ENCODE measurements around the gene KRT78. TPM values are rescaled to one million over a fixed set of nuclear protein-coding genes. Genes with fewer than 3 reads are reported as not detected.

Gene KRT78
- total and polyA plus RNA-seq, 9 of the 15 experiments (the other 6 are each of a cell fraction or from before 2014, with no cell fraction given) = not detected

DNA sequence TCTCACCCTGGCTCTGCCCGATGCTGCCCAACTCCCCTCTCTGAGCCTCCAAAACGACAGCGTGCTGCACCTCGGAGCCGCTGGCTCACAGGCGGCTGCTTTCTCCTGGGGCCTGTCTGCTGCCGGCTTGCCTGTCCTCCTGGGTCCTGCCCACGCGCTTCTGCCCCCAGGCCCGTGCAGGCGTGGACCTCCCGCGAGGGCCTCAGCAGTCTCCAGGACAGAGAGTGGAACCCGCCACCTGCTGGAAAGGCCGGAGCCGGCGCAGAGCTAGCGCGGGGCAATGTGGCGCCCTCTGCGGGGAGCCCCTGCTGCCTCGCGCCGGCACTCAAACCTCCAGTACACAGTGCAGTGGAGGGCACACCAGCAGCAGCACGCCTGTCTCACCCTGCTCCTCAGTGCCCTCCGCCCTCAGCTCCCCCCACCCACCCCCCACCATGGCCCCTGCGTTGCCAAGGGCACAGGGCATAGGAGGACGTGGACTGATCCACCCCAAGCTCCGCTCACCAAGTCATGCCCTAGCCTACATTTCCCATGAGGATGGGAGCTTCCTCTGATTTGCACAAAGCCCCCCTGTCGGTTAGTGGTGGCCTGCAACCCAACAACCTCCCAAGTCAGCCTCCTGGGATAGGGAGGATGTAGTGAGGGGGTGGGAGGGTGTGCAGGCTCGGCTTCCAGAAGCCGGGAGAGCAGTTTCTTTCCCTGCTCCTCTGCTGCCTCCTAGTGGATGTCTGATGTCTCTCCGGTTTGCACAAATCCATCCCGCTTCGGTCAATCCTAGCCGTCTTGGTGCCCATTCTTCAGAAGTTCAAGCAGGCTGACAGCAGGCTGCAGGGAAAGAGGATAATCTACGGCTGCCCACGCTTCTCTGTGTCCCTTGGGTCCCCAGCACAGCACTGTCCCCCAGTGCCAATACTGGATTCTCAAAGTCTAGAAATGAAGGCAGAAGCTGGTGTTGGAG is 30.9 kb upstream of the KRT78 start (continued):
- TF ChIP-seq HNRNPLL (IDR thresholded peaks at IDR 0.05; ENCODE audit: low read depth, low read length, poor library complexity, severe bottlenecking) (no peak), ZFP36 (IDR thresholded peaks at IDR 0.05; ENCODE audit: low read depth, low read length, partially characterized antibody) (no peak), SRSF3 (IDR thresholded peaks at IDR 0.05; ENCODE audit: insufficient read depth, low read length) (no peak), ARNT (IDR thresholded peaks at IDR 0.05) (no peak), ZFP30 (CRISPR knock-in tag; IDR thresholded peaks at IDR 0.05; ENCODE audit: borderline replicate concordance) (no peak), ZC3H11A (IDR thresholded peaks at IDR 0.05; ENCODE audit: low read depth, low read length) (no peak), TCFL5 (CRISPR knock-in tag; conservative IDR thresholded peaks at IDR 0.05) (no peak), POLR2AphosphoS5 (IDR thresholded peaks at IDR 0.05; ENCODE audit: control insufficient read depth, insufficient read depth, low read depth, low read length) (no peak), MAFG (tag; conservative IDR thresholded peaks at IDR 0.05) (no peak), L3MBTL2 (IDR thresholded peaks at IDR 0.05) (peak; percentile 96), CHD1 (IDR thresholded peaks at IDR 0.05; ENCODE audit: low read length) (no peak), ZNF436 (CRISPR knock-in tag; IDR thresholded peaks at IDR 0.05) (no peak), HNRNPK (IDR thresholded peaks at IDR 0.05; ENCODE audit: low read depth, low read length, poor library complexity, severe bottlenecking) (no peak), YY1 (IDR thresholded peaks at IDR 0.05; ENCODE audit: borderline replicate concordance in 1 of 3, control insufficient read depth in 1 of 3, extremely low read depth in 1 of 3, insufficient read depth in 3 of 3, insufficient read length in 1 of 3, insufficient replicate concordance in 2 of 3, low read depth in 1 of 3, low read length in 2 of 3) (peak in 2 of 3 experiments; percentile 54 to 70), PTBP1 (IDR thresholded peaks at IDR 0.05; ENCODE audit: low read depth, low read length) (0 out of 2 replicates have a peak, but pooled peaks have one; percentile 17)
- TF ChIP-seq, protein P1, sequence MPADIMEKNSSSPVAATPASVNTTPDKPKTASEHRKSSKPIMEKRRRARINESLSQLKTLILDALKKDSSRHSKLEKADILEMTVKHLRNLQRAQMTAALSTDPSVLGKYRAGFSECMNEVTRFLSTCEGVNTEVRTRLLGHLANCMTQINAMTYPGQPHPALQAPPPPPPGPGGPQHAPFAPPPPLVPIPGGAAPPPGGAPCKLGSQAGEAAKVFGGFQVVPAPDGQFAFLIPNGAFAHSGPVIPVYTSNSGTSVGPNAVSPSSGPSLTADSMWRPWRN (IDR thresholded peaks at IDR 0.05; ENCODE audit: low read depth) = no peak
- TF ChIP-seq, protein P2, sequence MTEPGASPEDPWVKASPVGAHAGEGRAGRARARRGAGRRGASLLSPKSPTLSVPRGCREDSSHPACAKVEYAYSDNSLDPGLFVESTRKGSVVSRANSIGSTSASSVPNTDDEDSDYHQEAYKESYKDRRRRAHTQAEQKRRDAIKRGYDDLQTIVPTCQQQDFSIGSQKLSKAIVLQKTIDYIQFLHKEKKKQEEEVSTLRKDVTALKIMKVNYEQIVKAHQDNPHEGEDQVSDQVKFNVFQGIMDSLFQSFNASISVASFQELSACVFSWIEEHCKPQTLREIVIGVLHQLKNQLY (CRISPR knock-in tag; conservative IDR thresholded peaks at IDR 0.05) = no peak
- TF ChIP-seq, protein P3, sequence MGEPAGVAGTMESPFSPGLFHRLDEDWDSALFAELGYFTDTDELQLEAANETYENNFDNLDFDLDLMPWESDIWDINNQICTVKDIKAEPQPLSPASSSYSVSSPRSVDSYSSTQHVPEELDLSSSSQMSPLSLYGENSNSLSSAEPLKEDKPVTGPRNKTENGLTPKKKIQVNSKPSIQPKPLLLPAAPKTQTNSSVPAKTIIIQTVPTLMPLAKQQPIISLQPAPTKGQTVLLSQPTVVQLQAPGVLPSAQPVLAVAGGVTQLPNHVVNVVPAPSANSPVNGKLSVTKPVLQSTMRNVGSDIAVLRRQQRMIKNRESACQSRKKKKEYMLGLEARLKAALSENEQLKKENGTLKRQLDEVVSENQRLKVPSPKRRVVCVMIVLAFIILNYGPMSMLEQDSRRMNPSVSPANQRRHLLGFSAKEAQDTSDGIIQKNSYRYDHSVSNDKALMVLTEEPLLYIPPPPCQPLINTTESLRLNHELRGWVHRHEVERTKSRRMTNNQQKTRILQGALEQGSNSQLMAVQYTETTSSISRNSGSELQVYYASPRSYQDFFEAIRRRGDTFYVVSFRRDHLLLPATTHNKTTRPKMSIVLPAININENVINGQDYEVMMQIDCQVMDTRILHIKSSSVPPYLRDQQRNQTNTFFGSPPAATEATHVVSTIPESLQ (CRISPR knock-in tag; IDR thresholded peaks at IDR 0.05) = no peak
- TF ChIP-seq, protein P4, sequence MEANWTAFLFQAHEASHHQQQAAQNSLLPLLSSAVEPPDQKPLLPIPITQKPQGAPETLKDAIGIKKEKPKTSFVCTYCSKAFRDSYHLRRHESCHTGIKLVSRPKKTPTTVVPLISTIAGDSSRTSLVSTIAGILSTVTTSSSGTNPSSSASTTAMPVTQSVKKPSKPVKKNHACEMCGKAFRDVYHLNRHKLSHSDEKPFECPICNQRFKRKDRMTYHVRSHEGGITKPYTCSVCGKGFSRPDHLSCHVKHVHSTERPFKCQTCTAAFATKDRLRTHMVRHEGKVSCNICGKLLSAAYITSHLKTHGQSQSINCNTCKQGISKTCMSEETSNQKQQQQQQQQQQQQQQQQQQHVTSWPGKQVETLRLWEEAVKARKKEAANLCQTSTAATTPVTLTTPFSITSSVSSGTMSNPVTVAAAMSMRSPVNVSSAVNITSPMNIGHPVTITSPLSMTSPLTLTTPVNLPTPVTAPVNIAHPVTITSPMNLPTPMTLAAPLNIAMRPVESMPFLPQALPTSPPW (CRISPR knock-in tag; IDR thresholded peaks at IDR 0.05) = peak; percentile 32; the same call in 1 of the 2 replicates

All from K562 (cell line).